ENCODE results near the gene KANK4.

The KANK4 gene

GRCh38 chr1:62308606-62309005, 10.6 kb downstream of the KANK4 start:
- in situ Hi-C loops (cut with MboI; ENCODE audit: low pct_unique_long_range_greater_than_20kb, low sequenced_read_pairs) = no loop called here
- no peak for DNase-seq

DNA sequence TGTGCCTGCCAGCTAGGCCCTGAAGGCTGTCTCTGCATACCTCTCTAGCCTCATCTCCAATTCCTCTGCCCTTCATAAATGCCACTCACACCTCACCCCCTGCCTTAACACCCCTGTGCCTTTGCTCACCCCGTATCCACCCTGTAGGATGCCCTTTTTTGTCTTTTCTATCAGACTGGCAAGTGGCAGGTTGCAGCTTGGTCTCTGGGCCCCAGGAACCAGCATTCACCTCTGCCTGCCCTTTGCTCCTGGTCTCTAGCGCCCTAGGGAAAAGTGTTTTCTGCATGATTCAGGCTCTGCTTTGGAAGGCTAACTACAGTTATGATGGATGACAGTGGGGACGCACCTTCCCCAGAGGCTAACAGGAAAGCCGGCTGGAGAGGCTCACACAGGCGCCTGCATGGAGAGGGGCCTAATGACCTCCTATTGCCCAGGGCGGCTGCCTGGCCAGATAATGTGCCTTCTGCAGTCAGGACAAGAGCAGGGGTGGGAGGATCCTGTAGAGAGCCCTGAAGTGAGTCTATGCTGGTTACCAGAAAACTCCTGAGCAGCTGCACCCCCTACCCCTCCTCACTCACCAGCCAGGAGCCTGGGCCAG, 11.2 kb downstream of the KANK4 start:
- DNase-seq = no peak
- in situ Hi-C loops (cut with MboI; ENCODE audit: low pct_unique_long_range_greater_than_20kb, low sequenced_read_pairs) = no loop called here

- in situ Hi-C loops (cut with MboI; ENCODE audit: low pct_unique_long_range_greater_than_20kb, low sequenced_read_pairs) = no loop called here
Measured at GRCh38 chr1:62307446-62307845, 11.8 kb downstream of the KANK4 start.

GRCh38 chr1:62306065-62306464, 13.2 kb downstream of the KANK4 start:
- no peak for DNase-seq
- in situ Hi-C loops (cut with MboI; ENCODE audit: low pct_unique_long_range_greater_than_20kb, low sequenced_read_pairs) = no loop called here

More at GRCh38 chr1:62307446-62307845, 11.8 kb downstream of the KANK4 start:
- DNase-seq = no peak

- DNase-seq = no peak
- in situ Hi-C loops (cut with MboI; ENCODE audit: low pct_unique_long_range_greater_than_20kb, low sequenced_read_pairs) = no loop called here
Measured at GRCh38 chr1:62304975-62305374, 14.3 kb downstream of the KANK4 start.

DNA sequence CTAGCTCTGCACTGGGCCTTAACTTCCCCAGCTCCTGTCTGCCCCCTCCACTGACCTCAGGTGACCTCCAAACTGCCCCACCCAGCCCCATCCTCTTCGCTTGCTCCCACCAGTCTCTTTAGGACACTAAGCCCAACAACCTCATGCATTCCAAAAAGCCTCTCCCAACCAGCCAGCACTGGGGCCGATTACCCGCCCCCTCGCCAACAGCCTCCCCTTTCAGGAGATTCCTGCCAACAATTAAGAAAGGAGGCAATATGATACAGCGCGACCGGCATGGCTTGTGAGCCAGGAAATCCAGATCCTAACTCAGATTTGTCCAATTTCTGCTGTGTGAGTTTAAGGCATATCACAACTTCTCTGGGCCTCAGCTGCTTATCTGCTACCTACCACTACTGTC, 14.7 kb downstream of the KANK4 start:
- in situ Hi-C loops (cut with MboI; ENCODE audit: low pct_unique_long_range_greater_than_20kb, low sequenced_read_pairs) = no loop called here
- no peak for DNase-seq

- no peak for DNase-seq
- in situ Hi-C loops (cut with MboI; ENCODE audit: low pct_unique_long_range_greater_than_20kb, low sequenced_read_pairs) = no loop called here
Measured at GRCh38 chr1:62301726-62302390, 17.4 kb downstream of the KANK4 start.

DNA sequence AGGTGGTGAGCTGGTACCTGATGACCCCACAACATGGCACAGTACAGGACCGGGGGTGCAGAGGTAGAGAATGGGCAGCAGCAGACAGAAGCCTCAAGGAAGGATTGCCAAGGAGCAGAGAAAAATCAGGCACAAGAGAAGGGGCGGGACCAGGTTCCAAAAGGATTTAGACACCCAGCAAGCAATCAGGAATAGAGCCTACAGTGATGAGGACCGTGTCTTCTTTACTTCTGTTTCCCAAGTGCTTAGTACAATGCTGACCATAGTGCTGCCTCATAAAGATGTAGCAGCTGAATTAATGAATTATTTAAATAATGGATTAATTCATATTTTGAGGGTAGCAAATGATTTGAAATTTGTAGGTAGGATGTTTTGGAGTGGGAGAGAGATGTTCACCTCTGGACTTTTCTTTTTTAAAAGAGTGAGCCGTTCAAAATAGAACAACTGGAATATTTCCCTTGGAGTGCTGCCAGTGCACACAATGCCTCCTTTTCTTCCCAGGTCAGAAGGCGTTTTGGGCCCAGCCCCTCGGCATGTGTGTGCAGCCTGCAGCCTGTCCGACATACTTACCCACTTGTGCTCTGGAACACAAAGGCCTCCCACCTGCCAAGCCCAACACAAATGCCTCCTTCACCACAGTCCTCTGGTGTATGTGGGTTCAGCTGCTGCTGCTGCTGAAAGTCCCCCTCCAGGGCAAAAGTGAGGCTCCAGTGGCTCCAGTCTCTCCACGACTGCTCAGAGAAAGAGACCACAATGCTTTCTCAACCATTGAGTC, 19.6 kb downstream of the KANK4 start:
- in situ Hi-C loops (cut with MboI; ENCODE audit: low pct_unique_long_range_greater_than_20kb, low sequenced_read_pairs) = no loop called here
- no peak for DNase-seq

DNA sequence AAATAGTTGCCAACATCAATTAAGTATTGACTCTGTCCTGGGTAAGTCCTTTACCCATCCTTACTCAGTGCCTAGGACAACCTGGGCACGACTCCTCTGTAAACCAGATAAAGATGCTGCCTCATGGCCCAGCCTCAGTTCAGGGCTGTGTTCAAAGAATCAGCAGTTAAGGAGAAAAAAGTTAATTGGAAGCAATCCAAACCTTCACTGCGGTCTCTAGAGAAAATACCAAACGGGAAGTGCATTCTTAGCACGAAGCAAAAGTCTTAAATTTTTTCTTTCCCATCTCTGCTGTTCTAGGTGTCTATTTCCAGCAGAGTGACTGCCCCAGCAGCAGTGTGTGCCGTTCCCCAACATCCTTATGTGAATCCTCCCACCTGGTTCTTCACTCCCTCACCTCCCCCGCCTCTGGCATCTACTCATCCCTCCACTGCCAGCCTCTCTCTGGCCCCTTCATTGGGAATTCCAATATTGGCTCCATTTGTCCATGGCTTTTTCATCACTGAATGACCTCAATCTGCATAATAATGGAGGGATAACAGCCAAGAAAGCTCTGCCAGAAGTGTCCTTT, 23.2 kb downstream of the KANK4 start:
- peak; percentile 70 for DNase-seq
- in situ Hi-C loops (cut with MboI; ENCODE audit: low pct_unique_long_range_greater_than_20kb, low sequenced_read_pairs) = no loop called here

DNA sequence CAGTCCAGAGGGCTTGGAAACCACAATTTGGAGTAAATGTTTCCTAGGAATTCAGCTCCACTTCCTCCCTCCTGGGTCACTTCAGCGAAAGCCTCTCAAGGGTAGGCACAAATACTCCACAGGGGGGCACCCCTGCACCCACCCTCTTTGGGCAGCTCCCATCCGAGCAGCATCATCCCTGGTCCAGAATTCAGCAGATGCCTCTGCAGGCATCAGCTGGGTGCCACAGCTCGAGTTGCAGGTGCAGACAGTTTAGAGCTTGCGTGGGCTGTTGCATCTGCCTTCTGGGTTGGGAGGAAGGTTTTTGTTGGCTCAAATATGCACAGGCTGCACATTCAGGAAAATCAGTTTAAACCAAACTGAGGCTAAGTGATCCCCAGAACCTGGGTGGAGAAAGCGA, 25.0 kb downstream of the KANK4 start:
- in situ Hi-C loops (cut with MboI; ENCODE audit: low pct_unique_long_range_greater_than_20kb, low sequenced_read_pairs) = no loop called here
- peak; percentile 28 for DNase-seq

- no peak for DNase-seq
- in situ Hi-C loops (cut with MboI; ENCODE audit: low pct_unique_long_range_greater_than_20kb, low sequenced_read_pairs) = no loop called here
Measured at GRCh38 chr1:62288662-62289061, 30.6 kb downstream of the KANK4 start.

- in situ Hi-C loops (cut with MboI; ENCODE audit: low pct_unique_long_range_greater_than_20kb, low sequenced_read_pairs) = no loop called here
- no peak for DNase-seq
Measured at GRCh38 chr1:62288224-62288623, 31.0 kb downstream of the KANK4 start.

DNA sequence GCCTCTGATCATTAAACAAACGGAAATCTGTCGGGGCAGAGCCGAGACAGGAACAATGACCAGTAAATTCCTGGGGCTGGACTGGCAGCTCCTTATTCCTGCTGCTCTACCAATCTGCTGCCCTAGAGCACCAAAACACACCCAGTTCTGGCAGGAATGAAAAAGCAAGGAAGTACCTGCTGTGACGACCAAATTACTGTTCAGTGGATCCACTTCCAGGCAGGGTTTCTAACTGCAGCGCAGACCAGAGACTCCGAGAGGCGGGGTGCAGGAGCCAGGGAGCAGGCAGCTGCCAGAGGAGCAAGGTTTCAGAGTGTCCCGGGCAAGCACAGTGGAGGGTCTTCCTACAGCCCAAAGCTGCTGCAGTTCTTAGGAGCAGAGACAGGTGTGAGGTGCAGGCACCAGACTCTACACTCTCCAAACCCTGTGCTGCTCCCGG, 32.4 kb downstream of the KANK4 start:
- no peak for DNase-seq
- in situ Hi-C loops (cut with MboI; ENCODE audit: low pct_unique_long_range_greater_than_20kb, low sequenced_read_pairs) = no loop called here

DNA sequence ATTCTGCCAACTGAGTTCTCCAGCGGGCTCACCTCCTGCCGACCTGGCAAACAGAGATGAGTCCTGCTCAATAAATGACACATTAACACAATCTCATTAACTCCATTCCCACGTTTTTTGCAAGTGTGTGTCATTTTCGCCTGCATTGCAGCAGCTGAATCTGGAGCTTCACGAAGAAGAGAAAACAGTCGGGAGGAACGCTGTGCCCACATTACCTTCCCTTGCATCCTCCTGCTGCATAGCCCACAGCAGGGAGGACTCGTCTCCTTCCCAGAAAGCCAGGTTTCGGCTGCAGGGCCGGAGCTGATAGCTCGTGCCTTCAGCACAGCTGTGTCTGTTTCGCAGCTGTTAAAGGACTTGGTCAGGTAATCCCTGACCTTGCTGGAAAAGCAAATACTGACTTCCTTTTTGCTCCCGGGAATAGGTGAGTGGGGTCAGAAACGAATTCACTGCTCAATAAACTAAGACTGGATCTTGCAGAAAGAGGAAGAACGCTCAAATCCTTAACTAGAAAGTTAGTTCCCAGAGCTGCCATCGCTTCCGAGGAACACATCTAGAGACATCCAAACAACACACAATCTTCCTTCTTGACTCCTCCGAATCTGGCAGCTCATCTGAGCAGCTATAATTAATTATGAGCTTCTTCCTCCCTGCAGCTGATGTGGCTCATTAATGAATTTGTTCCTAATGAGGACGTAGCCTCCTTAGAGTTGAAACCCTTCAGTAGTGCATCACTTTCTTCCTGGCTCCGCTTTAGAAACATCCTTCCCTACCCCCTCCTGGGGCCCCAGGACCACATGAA, 33.0 kb downstream of the KANK4 start:
- in situ Hi-C loops (cut with MboI; ENCODE audit: low pct_unique_long_range_greater_than_20kb, low sequenced_read_pairs) = no loop called here

GRCh38 chr1:62285440-62285839, 33.8 kb downstream of the KANK4 start:
- DNase-seq = no peak
- in situ Hi-C loops (cut with MboI; ENCODE audit: low pct_unique_long_range_greater_than_20kb, low sequenced_read_pairs) = no loop called here

More for the DNA sequence above, 33.0 kb downstream of the KANK4 start:
- DNase-seq = no peak

DNA sequence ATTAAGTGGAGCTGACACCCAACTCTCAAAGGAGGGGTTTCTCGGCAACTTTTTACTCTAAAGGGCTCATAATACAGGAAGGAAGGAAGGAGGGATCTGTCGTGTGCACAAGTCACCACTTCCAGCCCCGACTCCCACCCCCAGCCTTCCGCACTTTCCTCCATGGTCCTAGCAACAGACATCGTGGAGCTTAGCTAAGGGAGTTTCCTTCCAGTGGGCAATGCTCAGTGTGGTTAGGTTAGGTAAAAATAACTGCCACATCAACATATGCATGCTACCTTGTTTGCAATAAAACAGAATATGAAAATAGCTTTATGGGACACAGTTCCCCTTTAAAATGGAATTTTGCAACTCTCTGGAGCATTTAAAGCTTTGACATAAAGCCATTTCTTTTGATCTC, 35.2 kb downstream of the KANK4 start:
- DNase-seq = no peak
- in situ Hi-C loops (cut with MboI; ENCODE audit: low pct_unique_long_range_greater_than_20kb, low sequenced_read_pairs) = no loop called here

GRCh38 chr1:62282909-62283755, 36.1 kb downstream of the KANK4 start:
- DNase-seq = no peak
- in situ Hi-C loops (cut with MboI; ENCODE audit: low pct_unique_long_range_greater_than_20kb, low sequenced_read_pairs) = no loop called here

- DNase-seq = no peak
- in situ Hi-C loops (cut with MboI; ENCODE audit: low pct_unique_long_range_greater_than_20kb, low sequenced_read_pairs) = no loop called here
Measured at GRCh38 chr1:62281922-62282555, 37.2 kb downstream of the KANK4 start.
